ENCODE measurements around the gene PIM1.

The PIM1 gene

DNA sequence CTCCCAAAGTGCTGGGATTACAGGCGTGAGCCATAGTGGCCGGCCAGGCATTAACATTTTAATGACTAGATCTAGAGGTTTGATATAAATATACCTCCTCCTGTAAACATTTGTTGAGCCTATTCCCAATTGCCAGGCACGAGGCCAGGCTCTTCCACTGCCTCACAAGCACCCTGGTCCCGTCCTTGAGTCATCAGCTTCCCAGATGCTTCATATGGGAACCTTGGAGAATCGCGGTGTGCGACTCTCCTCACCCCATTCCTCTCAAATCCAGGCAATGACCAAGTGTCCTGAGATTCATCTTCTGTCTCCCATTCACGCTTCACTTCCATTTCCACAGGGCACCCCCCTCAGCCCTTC is 35.9 kb upstream of the PIM1 start:
- H3K27ac ChIP-seq = no peak overlapping the region
- TF ChIP-seq ZFX (IDR thresholded peaks at IDR 0.05) = no peak
- TF ChIP-seq CTCF (conservative IDR thresholded peaks at IDR 0.05) = no peak

DNA sequence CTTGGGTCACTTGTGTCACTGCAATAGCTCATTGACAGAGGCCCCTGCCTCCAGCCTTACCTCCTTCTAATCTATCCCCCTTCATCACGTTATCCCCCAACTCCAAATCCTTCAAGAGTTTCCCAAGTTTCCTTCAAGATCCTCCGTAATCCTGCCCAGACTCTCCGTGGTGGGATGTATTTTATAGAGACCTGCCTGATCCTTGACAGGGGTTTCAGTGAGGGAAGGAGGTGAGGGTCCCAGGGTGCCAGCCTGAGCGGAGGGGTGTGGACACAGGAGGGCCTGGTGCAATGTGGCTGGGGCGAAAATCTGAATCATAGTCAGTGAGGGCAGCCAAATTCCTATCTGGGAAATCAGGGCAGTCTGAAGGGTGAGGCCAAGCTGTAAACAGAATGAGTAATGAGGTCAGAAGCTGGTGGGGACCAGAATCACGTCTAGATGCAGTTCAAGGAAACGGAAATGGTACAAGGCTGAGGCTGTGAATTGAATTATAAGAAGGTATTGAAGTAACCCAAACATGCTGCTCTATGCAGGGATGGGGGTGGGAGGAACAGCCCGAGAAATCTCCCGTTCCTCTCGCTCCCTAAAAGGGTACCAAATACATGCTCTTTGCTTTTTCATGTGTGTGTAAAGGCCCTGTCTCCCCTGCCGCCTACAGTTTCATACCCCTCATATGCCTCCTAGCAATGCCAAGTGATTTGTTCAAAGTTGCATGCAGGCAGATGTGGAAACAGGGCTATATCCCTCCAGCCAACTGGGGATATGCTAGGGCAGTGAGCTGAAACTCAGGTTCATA is 35.4 kb upstream of the PIM1 start:
- TF ChIP-seq CTCF (conservative IDR thresholded peaks at IDR 0.05) = no peak
- no peak for TF ChIP-seq ZFX (IDR thresholded peaks at IDR 0.05)
- H3K27ac ChIP-seq = no peak overlapping the region

GRCh38 chr6:37135835-37136694 is 33.9 kb upstream of the PIM1 start:
- TF ChIP-seq CTCF (conservative IDR thresholded peaks at IDR 0.05) = no peak
- no peak for TF ChIP-seq ZFX (IDR thresholded peaks at IDR 0.05)
- H3K27ac ChIP-seq = no peak overlapping the region

GRCh38 chr6:37136821-37137200 is 33.1 kb upstream of the PIM1 start:
- no peak overlapping the region for H3K27ac ChIP-seq
- TF ChIP-seq ZFX (IDR thresholded peaks at IDR 0.05) (no peak), CTCF (conservative IDR thresholded peaks at IDR 0.05) (no peak)

DNA sequence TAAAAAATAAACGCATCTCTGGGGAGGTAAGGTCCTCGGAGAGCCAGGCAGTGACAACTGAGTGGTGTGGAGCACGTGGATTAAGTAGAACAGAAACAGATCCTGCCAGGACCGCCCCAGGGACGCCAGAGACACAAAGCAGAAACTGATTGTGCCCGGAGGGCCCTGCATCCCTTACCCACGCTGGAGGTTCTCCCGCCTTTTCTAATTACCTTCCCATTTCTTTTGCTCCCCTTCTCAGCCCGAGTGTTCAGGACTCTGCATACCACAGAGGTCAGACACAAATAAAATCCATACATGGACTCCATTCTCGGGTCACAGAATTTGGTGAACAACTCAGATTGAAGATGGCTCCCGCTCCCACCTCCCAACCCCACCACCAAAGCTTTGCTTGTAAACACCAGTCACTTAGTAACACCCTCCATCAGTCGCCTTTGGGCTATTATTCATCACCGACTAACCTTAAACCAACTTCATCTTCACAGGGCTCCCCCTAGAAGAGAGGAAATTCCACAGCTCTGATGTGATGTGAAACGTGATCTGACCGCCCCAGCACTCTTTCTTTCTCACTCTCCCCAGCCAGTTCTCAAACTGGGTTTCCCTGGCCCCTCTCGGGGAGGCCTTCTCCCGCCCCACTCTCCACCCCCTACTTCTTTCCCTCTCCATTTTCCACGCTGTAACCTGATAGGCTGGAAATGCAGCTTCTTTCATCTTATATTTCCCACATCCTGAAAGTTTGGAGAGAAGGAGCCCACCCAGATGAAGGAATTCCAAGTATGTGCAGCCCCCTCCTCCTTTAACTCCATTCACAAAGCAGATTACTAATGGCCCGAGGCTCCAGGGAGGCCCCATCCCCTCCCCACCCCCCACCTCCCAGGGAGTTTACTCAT is 32.5 kb upstream of the PIM1 start:
- TF ChIP-seq CTCF (conservative IDR thresholded peaks at IDR 0.05) (no peak), ZFX (IDR thresholded peaks at IDR 0.05) (no peak)
- no peak overlapping the region for H3K27ac ChIP-seq

- H3K27ac ChIP-seq = no peak overlapping the region
- no peak for TF ChIP-seq CTCF (conservative IDR thresholded peaks at IDR 0.05)
- no peak for TF ChIP-seq ZFX (IDR thresholded peaks at IDR 0.05)
Observed at GRCh38 chr6:37138856-37139229, 31.1 kb upstream of the PIM1 start.

Data from C4-2B (cell line).